ENCODE data around the gene PRDM16. TPM values are rescaled to one million over a fixed set of nuclear protein-coding genes. Genes with fewer than 3 reads are reported as not detected.

PRDM16 gene
- total and polyA plus RNA-seq, 2 experiments from 2014 or later = 0.14 to 0.16 TPM

- TF ChIP-seq ZNF462 (CRISPR knock-in tag; IDR thresholded peaks at IDR 0.05) (no peak), POLR2AphosphoS5 (IDR thresholded peaks at IDR 0.05; ENCODE audit: low read depth) (no peak), CREB1 (CRISPR knock-in tag; IDR thresholded peaks at IDR 0.05; ENCODE audit: low read depth) (no peak), NANOG (IDR thresholded peaks at IDR 0.05; ENCODE audit: borderline replicate concordance) (no peak)
These were observed 14.0 kb upstream of the PRDM16 start (continued) for GRCh38 chr1:3055051-3055450.

- Histone ChIP-seq H3K36me3 (ENCODE audit: insufficient read depth) (no peaks in the 10 kb centered on the region), H3K9me2 (ENCODE audit: insufficient read depth) (no peaks in the 10 kb centered on the region), H2AFZ (no peak overlapping the region), H3F3A (replicated peaks; ENCODE audit: low read depth) (no peaks in the 10 kb centered on the region), H3K79me2 (replicated peaks; ENCODE audit: insufficient read depth) (no peaks in the 10 kb centered on the region), H4K20me1 (replicated peaks; ENCODE audit: insufficient read depth) (no peaks in the 10 kb centered on the region; the same call in none of the 2 replicates), H3K4me3 (no peak overlapping the region), H3K27me3 (ENCODE audit: insufficient read depth) (peaks cover 27% of the 10 kb centered on the region), H3K4me2 (no peak overlapping the region), H3K4me1 (ENCODE audit: insufficient read depth) (peaks cover 2% of the 10 kb centered on the region; the same call in 1 of the 2 replicates), H3K27ac (ENCODE audit: low read depth) (no peak overlapping the region)
- Mint-ChIP-seq H3K4me3 (no peak overlapping the region), H3K27ac (no peak overlapping the region), H3K4me1 (no peaks in the 10 kb centered on the region), H3K9me3 (peaks cover 5% of the 10 kb centered on the region), H3K27me3 (ENCODE audit: insufficient read depth, low read depth, poor library complexity) (peaks cover 30% of the 10 kb centered on the region), H3K36me3 (ENCODE audit: low read depth) (no peaks in the 10 kb centered on the region; the same call in 2 of the 3 replicates)
- ATAC-seq (no peak), DNase-seq (ENCODE audit: low spot score) (no peak)
- TF ChIP-seq JUNB (IDR thresholded peaks at IDR 0.05; ENCODE audit: unreplicated experiment) (no peak), EZH2 (IDR thresholded peaks at IDR 0.05; ENCODE audit: low read depth, unreplicated experiment) (no peak), EZH2phosphoT487 (IDR thresholded peaks at IDR 0.05; ENCODE audit: unreplicated experiment) (no peak), POLR2AphosphoS5 (IDR thresholded peaks at IDR 0.05; ENCODE audit: low read depth) (no peak), ZNF331 (CRISPR knock-in tag; IDR thresholded peaks at IDR 0.05; ENCODE audit: low read depth) (no peak), ETS1 (IDR thresholded peaks at IDR 0.05) (no peak), CTCF (conservative IDR thresholded peaks at IDR 0.05; ENCODE audit: low read depth in 2 of 2) (no peak)
These were observed 12.4 kb upstream of the PRDM16 start for GRCh38 chr1:3056641-3057040.

Data from GM23338 (cell line).